GM18517 (cell line): Measurements from ENCODE around the gene L3MBTL1.

Experiments
- ATAC-seq: cut with Tn5 transposase; IDR thresholded peaks from one replicate; pipeline ENCODE4 v1.9.1; 2021; ENCODE audit warnings: mild to moderate bottlenecking, moderate library complexity; ENCODE audit not compliant: unreplicated experiment

The L3MBTL1 gene

DNA sequence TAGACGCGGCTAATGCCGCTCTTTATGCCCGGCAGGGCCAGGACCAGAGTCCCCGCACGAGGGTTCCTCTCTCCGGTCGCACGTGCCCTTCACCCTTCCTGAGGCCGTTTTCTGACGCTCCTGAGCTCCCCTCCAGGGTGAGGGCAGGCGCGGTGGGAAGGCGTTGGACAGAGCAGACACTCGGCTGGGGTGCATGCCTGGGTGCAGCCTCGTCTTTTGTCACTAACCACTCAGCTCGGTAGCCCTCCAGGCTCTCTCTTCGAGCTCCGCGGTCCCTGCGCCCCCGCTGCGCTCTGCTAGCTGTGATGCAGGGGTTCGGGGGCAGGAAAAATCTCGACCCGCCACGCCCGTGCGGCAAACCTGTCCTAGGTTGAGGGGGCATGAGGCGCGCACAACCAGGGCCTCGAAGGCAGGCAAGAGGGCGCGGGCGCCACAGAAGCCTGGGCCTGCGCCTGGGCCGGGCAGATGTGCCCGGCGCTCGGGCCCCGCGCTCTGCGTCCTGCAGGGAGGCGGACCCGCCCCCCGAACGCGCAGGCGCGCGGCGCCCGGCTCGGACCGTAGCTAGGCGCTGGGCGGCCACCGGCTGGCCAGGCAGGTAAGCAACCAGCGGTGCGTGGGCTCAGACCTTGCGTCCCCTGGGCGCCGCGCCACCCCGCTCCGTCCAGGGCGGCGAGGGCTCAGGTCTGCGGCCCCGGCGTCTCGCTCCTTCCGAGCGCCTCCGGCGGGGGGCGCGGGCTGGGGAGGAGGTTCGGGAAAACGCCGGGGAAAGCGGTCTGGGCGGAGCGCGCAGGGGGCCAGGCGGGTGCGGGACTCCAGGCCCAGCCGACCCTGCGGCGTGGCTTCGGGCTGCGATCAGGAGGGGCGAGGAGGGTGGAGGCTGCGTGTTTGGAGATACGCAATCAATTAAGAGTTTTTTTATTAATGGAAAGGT lies at the start of gene L3MBTL1:
L3MBTL1 (plus strand) TSS at position 548 of the 931 bp plus-strand sequence. CDS start 5,807 bp downstream, outside the sequence.
- ATAC-seq = no peak

DNA sequence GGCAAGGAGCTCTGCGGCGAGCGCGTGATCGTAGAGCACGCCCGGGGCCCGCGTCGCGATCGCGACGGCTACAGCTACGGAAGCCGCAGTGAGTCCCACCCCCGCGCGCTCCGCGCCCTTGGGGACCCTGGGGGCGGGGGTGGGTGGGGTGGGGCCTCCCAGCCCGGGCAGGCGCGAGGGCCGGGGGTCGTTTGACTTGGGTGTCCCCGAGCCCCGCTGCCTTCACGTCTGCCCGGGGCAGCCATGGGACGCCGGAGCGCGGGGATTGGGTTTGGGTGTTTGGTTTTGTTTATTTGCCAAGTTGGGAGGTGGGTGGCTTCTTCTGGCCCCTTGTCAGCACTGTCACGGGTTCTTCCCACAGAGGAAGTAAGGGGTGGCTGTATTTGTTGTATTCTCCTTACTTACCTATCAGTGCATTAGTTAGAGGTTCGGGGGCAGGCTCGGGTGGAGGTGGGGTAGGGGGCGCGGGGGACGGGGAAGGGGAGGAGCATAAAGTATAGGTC lies 49.0 kb upstream of the L3MBTL1 start:
- no peak for ATAC-seq

DNA sequence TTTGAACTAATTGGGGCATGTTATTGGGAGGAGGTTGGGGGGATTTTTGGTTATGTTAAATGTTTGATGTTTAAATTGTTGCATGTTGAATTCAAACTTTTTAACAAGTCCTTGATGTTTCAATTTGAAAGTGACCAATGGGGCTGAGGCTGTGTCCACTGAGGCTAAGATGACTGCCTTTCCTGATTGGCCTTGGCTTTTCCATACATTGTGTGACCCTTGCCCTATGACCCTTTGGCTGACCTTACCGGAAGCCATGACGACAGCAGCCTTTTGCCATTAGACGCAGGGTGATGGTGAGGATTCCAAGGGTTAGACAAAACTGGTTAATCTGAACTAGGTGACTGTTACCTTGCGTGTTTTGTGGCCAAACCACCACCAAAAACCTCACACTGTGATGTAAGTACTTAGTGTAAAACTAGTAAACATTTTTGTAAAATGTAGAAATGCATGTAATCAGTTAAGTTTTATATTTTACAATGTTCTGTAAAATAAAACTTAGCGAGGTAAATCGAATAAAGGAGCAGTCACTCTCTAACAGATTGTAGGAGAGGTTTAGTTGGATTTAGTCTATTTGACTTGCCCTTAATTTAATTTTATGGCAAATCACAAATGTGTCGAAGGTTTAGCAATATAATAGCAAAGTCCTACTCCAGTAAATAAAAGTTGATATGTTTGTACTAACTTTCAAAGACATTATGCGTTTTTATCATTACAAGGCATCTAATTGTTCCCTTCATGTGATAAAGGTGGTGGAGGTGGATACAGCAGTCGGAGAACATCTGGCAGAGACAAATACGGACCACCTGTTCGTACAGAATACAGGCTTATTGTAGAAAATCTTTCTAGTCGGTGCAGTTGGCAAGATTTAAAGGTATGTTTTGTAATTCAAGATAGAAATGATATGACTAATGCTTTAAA lies 48.2 kb upstream of the L3MBTL1 start:
- ATAC-seq = no peak

DNA sequence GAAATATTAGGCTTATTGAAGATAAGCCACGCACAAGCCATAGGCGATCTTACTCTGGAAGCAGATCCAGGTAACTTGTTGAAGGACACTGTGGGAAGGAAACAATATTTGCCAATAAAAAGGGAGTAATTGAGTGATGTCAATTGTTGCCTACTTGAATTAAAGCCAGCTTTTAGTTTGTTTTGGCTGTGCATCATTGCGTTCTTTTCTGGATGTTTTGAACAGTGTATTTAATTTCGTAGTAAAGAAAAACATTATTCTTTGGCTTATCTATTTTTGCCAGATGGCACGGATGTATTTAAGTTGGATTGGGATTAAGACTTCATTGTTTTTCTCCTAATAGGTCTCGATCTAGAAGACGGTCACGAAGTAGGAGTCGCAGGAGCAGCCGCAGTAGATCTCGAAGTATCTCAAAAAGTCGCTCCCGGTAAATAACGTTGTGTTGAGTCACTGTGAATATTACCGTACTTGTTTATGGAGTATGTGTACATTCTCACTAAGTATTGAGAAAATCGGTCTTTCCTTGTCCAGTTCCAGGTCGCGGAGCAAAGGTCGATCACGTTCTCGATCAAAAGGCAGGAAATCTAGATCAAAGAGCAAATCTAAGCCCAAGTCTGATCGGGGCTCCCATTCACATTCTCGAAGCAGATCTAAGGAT lies 47.2 kb upstream of the L3MBTL1 start:
- no peak for ATAC-seq

DNA sequence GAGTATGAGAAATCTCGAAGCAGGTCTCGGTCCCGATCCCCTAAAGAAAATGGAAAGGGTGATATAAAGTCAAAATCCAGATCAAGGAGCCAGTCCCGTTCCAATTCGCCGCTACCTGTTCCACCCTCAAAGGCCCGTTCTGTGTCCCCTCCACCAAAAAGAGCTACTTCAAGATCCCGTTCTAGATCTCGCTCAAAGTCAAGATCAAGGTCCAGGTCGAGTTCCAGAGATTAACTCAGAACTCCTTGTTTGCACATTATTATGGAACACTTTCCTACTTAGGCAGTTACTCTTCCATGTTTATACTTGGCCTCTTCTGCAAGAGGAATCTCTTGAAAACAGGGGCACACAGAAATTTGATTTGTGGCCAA lies 46.7 kb upstream of the L3MBTL1 start:
- no peak for ATAC-seq

DNA sequence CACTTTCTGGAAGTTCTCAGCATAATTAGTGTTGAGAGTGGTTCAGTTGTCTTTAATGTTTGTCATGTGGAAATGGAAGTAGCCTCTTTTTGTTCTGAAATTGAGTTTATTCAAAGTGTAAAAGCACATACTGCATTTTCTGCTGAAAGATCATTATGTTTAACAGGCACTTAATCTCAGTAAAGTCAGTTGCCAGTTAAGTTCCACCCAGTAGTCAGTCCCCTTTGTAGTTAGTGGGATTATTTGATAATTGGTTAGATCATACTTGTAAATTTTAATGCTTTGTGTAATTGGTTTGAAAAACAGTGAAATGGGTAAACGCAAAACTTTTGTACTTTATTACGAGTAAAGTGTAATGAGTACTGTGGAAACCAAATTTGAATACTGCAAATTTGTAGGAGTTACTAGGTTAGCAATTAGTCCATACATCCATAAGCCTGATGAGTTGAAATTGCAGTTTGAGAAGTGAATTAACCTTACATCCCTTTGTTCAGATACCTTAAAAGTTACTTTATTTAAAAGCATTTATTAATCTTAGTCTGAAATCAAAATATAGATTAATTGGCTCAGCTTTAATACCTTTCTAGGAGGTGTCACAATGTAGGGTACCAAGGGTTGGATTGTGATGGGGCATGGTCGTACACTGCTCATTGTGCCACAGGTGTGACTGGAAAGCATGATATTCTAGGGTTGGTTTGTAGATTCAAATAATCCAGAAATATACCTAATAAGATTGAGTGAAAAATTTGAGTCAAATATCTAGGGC lies 45.4 kb upstream of the L3MBTL1 start:
- ATAC-seq = no peak

DNA sequence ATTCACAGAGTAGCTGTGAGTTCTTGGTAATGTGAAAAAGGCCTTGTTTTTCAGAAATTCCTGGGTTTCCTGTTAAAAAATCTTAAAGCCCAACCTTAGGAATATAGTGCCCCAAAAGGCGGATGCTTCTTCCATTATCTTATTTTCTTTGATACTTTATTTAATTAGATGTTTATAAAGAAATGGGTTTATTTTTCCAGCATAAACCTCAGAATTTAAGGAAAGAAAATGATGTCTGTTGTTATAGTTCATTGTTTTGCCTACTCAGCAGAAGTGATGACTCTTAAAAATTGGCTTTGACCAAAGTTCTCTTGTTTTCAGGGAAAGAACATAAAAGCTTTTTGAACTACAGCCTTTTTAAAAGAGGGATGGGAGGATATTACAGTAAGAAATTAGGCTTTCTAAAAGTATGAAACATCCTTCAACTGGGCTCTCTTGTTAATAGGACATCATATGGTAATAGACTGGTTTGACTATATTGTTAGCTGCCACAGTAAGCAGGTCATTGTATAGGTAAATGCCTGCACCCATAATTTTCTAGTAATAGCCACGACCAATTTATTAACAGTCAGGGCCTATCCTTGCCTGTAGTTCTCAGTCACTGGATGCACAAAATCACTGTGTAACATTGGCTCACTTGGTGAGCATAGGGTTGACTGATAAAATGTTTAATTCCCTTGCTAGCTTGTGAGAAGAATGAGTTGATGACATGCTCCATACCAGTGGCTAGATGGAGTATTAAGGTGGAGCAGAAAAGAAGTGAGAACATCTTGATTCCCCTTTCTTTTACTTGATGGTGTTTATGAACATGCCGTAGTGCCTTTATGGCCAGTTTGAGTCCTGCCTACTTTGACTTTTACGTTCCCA lies 44.6 kb upstream of the L3MBTL1 start:
- ATAC-seq = no peak

DNA sequence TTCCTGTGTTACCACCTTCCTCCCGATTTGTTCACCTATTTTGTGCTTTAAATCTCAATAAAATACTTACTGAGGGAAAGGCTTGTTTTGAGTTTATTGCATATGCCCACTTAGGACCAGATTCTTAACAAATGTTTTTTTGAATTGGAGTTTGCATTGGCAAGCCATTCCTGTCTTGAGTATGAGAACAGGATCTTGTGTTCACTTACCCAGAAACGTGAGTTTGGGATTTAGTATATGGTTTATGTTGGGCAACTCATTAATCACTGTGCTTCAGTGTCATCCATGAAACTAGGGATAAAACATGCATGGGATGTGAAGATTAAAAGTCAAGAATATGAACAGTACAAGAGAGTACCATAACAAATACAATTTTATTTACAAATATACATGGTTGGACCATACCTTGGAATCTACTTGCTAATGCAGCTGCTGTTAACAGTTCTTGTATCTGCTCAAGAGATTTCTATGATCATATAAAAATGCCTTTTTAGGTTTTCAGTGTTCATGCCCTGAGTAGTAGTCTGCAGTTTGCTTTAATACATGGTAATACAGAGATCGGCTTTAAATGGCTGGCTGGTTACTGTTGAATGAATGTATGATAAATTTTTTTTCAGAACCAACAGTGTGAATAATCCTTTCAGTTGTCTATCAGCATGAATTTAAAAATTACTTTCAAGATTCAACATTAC lies 43.8 kb upstream of the L3MBTL1 start:
- no peak for ATAC-seq

DNA sequence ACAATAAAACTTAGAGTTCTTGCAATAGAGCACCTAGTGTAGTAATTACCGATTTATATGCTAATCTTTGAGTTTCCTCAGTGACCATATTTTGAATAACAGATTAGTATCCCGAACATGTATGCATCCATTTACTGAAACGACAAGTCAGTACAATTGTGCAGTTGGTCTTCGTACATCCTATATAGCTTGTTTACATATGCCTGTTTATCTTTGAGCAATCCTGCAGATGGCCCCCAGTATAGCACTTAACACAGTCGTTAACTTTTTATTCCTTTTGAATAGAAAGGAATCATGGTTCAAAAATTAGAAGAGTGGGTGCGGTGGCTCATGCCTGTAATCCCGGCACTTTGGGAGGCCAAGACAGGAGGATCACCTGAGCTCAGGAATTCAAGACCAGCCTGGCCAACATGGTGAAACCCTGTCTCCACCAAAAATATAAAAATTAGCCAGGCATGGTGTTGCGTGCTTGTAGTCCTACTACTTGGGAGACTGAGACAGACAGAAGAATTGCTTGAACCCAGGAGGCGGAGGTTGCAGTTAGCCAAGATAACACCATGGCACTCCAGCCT lies 43.2 kb upstream of the L3MBTL1 start:
- ATAC-seq = no peak

DNA sequence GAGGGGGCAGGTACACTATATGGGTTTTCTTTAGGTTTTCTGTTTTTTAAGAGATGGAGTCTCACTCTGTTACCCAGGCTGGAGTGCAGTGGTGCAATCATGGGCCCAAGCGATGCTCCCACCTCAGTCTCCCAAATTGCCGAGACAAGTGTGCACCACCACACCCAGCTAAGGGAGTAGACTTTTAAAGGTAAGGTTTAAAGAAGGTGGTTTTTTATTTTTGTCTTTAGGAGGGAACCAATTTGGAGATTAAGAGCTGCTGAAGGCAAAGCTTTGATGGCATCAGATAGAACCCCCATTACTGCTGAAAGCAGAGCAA lies 41.9 kb upstream of the L3MBTL1 start:
- no peak for ATAC-seq

DNA sequence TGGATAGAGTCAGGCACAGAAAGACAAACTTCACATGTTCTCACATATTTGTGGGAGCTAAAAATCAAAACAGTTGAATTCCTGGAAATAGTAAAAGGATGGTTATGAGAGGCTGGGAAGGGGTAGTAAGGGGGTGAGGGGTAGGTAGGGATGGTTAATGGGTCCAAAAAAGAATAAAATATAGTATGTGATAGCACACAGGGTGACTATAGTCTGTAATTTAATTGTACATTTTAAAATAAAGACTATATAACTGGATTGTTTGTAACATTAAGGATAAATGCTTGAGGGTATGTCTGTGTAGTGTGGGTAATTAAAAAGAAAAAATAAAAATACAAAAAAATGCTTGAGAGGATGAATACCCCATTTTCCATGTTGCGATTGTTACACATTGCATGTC lies 39.9 kb upstream of the L3MBTL1 start:
- ATAC-seq = no peak

DNA sequence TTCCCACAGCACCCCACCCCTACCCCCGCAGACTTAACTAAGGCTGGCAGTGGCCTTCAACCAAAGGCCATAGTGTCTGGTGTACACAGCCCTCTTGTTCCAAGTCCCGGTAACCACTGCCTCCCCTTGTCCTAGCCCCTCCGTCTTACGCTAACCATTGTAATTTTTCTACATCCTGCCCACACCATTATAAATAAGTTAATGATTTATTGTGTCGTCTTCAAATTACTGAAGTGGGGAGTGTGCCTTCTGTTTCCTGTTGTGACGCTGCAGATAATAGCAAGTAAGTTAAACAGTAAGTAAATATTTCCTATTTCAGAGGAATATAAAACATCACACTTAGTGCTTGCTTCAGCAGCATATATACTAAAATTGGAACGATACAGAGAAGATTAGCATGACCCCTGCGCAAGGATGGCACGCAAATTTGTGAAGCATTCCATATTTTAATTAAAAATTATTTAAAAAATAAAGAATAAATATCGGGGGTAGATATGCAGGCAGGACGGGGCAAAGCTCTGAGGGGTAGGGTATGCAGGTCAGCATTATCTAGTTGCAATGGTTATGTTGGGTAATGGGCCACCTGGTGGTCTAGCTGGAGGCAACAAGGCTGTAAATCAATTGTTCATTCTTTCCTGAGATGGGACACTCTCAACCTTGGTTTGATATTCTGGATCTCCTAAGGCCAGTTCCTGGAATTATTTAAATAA lies 34.7 kb upstream of the L3MBTL1 start:
- no peak for ATAC-seq

DNA sequence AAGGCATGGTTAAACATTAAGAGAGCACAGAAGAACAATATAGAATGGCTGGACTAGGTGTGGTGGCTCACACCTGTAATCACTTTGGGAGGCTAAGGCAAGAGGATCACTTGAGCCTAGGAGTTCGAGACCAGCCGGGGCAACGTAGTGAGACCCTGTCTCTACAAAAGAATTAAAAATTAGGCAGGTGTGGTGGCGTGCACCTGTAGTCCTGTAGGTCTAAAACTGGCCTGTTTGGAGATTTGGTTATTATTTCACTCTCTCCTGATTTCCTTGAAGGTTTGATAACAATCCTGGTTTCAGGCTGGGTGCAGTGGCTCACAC lies 34.2 kb upstream of the L3MBTL1 start:
- ATAC-seq = no peak

DNA sequence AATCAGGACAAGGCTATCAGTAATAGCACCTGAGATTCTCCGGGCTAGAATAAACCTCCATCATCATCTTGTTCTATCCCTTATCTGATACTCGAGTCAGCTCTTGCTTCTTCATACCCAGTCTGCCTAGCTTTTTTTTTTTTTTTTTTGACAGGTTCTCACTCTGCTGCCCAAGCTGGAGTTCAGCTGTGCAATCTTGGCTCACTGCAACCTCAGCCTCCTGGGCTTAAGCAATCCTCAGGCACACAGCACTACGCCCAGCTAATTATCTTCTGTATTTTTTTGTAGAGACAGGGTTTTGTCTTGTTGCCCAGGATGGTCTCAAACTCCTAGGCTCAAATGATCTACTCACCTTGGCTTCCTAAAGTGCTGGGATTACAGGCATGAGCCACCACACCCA lies 30.3 kb upstream of the L3MBTL1 start:
- ATAC-seq = no peak

DNA sequence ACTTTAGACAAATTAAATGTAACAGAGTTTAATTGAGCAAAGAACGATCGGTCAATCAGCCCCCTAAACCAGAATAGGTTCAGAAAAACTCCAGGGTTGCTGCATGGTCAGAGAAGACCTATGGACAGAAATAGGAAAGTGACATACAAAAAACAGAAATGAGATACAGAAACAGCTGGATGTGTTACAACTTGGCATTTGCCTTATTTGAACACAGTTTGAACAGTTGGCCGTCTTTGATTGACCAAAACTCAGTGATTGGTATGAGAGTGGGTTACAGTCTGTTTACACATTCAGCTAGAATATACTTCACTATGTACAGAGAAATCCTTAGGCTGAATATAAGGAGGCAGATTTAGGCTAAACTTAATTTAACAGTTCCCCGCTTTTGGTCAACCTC lies 29.9 kb upstream of the L3MBTL1 start:
- no peak for ATAC-seq

DNA sequence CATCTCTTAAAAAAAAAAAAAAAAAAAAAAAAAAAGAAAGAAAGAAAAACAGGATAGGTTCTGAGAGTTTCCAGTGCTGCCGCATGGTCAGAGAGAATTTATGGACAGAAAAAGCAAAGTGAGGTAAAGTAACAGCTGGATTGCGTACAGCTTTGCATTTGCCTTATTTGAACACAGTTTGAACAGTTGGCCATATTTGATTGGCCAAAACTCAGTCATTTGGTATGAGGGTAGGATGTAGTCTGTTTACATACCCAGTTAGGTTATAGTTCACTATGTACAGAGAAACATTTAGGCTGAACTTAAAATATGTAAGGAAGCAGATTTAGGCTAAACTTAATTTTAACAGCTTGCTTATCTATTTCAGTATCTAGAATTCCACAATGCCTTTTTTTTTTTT lies 17.5 kb upstream of the L3MBTL1 start:
- no peak for ATAC-seq

DNA sequence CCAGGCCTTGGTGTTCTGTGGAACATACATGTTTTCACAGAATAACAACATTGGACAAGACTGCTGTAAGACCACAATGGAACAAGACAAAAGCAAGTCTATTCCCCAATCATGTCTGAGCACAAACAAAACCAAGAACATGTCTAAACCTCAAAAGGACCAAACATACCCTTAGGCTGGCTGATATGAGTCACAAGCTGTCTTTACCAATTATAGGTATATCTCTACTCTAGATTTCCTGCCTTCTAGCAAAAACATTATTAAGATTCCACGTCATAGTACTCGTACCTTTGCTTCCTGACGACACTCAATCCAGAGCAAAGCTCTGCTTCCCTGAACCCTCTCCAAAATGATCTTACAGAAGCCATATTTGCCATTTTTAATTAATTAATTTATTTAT lies 15.4 kb upstream of the L3MBTL1 start:
- ATAC-seq = peak; percentile 89

DNA sequence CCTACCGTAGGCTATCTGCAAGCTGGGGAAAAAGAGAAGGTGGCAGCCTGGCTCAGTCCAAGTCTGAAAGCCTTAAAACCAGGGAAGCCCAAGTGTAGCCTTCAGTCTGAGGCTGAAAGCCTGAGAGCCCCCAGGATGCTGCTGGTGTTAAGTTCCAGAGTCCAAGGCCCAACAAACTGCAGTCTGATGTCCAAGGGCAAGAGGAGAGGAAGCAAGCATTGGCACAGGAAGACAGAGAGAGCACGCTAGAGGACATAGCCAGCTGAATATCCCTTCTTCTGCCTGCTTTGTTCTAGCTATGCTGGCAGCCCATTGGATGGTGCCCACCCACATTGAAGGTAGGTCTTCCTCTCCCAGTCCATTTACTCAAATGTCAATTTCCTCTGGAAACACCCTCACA lies 12.1 kb upstream of the L3MBTL1 start:
- no peak for ATAC-seq
